ENCODE results near the gene SLC3A2. TPM values are rescaled to one million over a fixed set of nuclear protein-coding genes. Genes with fewer than 3 reads are reported as not detected.

SLC3A2 gene
- total and polyA plus RNA-seq, 2 donors (not counting 3 experiments of a cell fraction or from before 2014, with no cell fraction given): 208 to 337 TPM

GRCh38 chr11:62880231-62880802 is 379 bp upstream of the SLC3A2 start:
- intact Hi-C loops (cut with micrococcal nuclease) (loop anchor here (5.0 kb wide), 3 partner anchors 108 to 483 kb away; partner anchors contain the start of genes HNRNPUL2, TAF6L and TTC9C), dilution Hi-C loops (cut with MboI; ENCODE audit: extremely low pct_ligation_motif_present, low sequenced_read_pairs) (no loop called here)
- H3K4me2 ChIP-seq (ENCODE audit: insufficient read depth, low read length): peak overlapping the region; percentile 70
- no TSS peak for BruUV-seq (replicated peaks)
- peaks cover 3% of the 10 kb centered on the region for H4K20me1 ChIP-seq (replicated peaks; ENCODE audit: control insufficient read depth, extremely low read depth, insufficient read depth, low read length)
- peak overlapping the region; percentile 39 for H2AFZ ChIP-seq (ENCODE audit: low read depth, low read length)
- TF ChIP-seq FOS (IDR thresholded peaks at IDR 0.05; ENCODE audit: borderline replicate concordance, insufficient read depth, low read length): no peak
- TF ChIP-seq GATA2 (IDR thresholded peaks at IDR 0.05; ENCODE audit: insufficient read depth, insufficient read length, low read depth, low read length): no peak
- no peak for TF ChIP-seq POLR2A (IDR thresholded peaks at IDR 0.05; ENCODE audit: low read depth, low read length)
- no peak for TF ChIP-seq MYC (IDR thresholded peaks at IDR 0.05; ENCODE audit: low read depth, low read length)
- TF ChIP-seq JUN (IDR thresholded peaks at IDR 0.05; ENCODE audit: borderline replicate concordance, insufficient read depth, insufficient read length, low read depth): no peak
- TF ChIP-seq EZH2 (IDR thresholded peaks at IDR 0.05; ENCODE audit: borderline replicate concordance, low read depth, low read length, severe bottlenecking): no peak
- TF ChIP-seq, protein P1, sequence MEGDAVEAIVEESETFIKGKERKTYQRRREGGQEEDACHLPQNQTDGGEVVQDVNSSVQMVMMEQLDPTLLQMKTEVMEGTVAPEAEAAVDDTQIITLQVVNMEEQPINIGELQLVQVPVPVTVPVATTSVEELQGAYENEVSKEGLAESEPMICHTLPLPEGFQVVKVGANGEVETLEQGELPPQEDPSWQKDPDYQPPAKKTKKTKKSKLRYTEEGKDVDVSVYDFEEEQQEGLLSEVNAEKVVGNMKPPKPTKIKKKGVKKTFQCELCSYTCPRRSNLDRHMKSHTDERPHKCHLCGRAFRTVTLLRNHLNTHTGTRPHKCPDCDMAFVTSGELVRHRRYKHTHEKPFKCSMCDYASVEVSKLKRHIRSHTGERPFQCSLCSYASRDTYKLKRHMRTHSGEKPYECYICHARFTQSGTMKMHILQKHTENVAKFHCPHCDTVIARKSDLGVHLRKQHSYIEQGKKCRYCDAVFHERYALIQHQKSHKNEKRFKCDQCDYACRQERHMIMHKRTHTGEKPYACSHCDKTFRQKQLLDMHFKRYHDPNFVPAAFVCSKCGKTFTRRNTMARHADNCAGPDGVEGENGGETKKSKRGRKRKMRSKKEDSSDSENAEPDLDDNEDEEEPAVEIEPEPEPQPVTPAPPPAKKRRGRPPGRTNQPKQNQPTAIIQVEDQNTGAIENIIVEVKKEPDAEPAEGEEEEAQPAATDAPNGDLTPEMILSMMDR (IDR thresholded peaks at IDR 0.05; ENCODE audit: extremely low read depth in 1 of 2, insufficient read depth in 1 of 2, low read depth in 1 of 2, low read length in 2 of 2): no peak
- no peak for TF ChIP-seq MAX (IDR thresholded peaks at IDR 0.05; ENCODE audit: insufficient read depth, insufficient read length)
- no peak for TF ChIP-seq POLR2AphosphoS5 (IDR thresholded peaks at IDR 0.05; ENCODE audit: insufficient read depth, low read depth, low read length)
- H3K9ac ChIP-seq (replicated peaks; ENCODE audit: extremely low read depth, insufficient read depth, low read length): peak overlapping the region; percentile 100
- FAIRE-seq (no peak), DNase-seq (ENCODE audit: low read depth, low spot score) (peak; percentile 62)
- ChIA-PET POLR2A (interaction anchor here (1.5 to 1.9 kb wide), 2 partner anchors 24 to 76 kb away, joined by 6 to 11 read pairs; no protein-coding TSS in a partner anchor), CTCF (interaction anchor here (0.9 to 1.7 kb wide), 8 partner anchors 9 to 200 kb away, joined by 3 to 36 read pairs (median 4); partner anchors contain the start of gene TMEM179B)
- H3K4me3 ChIP-seq (replicated peaks in 1 of 3; ENCODE audit: insufficient read depth in 1 of 3, low read depth in 1 of 3, low read length in 3 of 3): peak overlapping the region; percentile 5 to 75 (median 63)
- H3K27me3 ChIP-seq (ENCODE audit: control insufficient read depth in 2 of 2, insufficient read depth in 2 of 2, low read length in 2 of 2): no peaks in the 10 kb centered on the region
- H3K36me3 ChIP-seq (ENCODE audit: control insufficient read depth in 2 of 2, extremely low read depth in 1 of 2, insufficient read depth in 2 of 2, low read length in 2 of 2): peaks cover 15 to 21% of the 10 kb centered on the region in 2 experiments
- peak overlapping the region; percentile 100 for H3K27ac ChIP-seq (ENCODE audit: insufficient read depth, low read depth, low read length)
- peaks cover 40% of the 10 kb centered on the region for H3K4me1 ChIP-seq (ENCODE audit: control insufficient read depth, extremely low read depth, insufficient read depth, low read length)
- no peaks in the 10 kb centered on the region for H3K9me3 ChIP-seq (replicated peaks; ENCODE audit: control insufficient read depth, insufficient read depth, low read length)
- peaks cover 45% of the 10 kb centered on the region for H3K79me2 ChIP-seq (ENCODE audit: control insufficient read depth, insufficient read depth, low read length)
- H3K9me1 ChIP-seq (replicated peaks; ENCODE audit: control insufficient read depth, extremely low read depth, insufficient read depth, low read length): no peaks in the 10 kb centered on the region

All from endothelial cell of umbilical vein (primary cell).